SIG-M5 treated with dmso at 0.1 percent for 504 hours (cell line): ENCODE results near the gene CHRNA1.
A peak's percentile ranks its signal among the peaks of the same experiment; 100 is the strongest.

ENCODE experiments used
- DNase-seq: peaks from one replicate; lab custom pipeline; 2025; ENCODE audit not compliant: unreplicated experiment; lab: John Stamatoyannopoulos, UW

CHRNA1 gene

DNA sequence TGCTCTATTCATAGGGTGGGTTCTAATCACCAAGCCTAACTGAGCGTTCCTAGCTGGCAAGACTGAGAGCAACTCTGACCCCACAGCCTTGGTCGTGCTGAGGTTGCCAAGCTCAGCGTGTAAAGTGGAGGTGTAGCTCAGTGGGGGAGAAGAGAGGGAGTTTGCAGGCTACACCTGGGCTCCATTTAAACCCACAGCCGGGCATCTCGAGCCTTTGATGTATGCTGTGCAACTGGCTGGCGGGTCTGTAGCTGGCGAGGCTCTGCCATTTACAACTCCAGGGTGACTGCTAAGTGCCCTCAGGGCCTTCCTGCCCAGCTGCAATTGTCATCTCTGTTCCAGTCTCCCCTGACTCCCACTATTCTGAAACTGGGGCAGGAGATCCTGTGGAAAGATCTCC lies 20.0 kb upstream of the CHRNA1 start:
- no peak for DNase-seq

DNA sequence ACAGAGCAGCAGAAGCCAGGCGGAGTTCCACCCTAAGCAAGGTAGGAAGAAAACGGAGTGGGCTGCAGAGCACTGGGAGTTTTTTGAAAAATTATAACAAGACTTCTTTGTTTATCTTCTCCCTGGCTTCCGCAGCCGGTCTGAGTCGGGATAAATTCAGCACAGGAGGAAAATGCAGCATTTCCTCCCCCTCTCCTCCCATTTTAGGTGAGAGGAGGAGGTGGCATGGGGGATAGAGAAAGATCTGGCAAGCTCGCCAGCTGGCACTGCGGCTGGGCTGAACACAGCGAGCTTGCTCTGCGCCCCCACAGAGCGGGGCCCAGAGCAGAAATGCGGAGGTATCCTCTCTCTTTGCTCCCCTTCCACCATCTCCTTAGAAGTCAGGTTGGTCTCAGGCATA lies 17.7 kb upstream of the CHRNA1 start:
- no peak for DNase-seq

DNA sequence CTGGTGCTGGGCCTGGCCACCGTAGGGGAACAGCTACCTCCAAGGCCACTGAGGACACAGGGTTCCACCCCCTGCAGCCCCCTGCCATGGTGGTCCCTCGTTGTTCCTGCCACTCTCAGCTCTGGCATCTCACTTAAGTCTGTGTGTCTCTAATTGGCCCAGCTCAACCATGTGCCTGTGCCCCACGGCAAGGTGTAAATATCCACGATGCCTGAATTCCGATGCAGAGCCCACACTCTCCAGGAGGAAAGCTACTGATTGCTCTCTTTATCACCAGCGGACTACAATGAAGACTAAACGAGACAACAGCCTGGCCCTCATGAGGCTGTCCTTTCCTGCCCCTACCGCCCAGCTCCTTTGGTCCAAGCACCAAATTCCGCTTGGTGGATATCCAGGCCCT lies 17.0 kb upstream of the CHRNA1 start:
- DNase-seq, result no peak

DNA sequence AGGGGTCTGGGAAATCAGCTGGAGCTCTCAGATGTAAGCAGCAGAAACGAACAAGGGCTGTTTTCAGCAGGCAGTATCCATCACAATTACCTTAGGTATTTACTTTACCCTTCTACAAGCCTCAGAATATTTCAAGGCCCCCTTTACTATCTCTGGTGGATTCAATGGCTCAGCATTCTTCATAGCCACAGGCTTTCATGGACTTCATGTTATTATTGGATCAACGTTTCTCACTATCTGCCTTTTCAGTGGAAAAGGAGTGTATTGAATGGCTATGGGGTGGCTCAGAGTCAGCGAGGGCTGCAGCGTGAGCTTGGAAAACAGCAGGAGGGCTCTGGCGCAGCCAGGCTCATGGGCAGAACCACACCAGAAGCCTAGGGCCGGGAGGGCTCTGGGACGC lies 16.6 kb upstream of the CHRNA1 start:
- no peak for DNase-seq

DNA sequence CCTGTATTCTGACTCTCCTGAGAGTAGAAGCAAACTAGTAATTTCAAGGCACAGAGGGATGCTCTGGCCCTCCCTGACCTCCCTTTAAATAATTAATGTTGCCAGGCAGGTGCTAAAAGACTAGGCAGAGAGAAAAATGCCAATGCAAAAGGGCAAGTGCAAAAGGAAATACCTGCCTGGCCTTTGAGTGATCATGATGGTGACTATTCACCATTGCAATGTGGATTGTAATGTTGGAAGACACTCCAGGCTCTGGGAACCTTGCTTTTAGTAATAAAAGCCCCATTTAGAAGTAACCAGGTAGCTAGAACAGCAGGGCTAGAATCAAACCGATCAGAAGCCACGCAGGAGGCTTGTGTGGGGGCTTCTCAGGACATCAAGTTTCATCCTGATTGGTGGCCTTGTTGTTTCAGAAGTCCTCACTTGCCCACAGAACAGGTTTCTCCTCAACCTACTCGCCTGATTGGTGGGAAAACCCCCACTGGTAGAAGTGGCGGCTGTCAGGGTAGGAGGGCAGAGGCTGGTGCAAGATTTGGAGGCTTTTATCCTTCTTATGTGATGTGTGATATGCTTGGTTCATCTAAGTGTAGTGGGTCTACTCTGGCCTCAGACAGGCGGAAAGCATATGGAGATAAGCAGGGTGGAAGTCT lies 16.0 kb upstream of the CHRNA1 start:
- no peak for DNase-seq

DNA sequence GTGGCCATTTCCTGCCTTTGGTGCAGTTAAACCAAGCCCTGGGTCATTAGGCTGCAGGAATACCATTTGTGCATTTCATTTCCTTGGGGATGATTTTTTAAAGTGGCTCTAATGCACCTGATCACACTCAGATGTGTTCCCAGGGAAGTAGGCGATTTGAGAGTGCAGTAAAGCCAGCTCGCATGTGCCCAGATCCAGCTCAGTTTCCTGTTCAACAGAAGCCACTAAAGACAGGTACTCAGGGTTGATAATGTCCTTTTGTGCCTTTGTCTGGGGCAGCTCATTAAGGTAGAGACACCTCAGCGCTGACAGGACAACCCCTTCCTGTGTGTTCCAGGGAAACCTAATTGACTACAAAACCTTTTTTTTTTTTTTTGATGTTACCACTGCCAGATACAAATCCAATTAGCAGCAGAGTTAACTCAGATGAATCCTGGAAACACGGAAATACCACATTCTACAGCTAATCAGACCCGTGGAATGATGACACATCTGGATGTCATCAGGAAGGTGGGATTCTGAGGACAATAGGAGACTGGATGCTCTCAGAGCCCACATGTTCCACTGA lies 15.2 kb upstream of the CHRNA1 start:
- DNase-seq, result no peak

DNA sequence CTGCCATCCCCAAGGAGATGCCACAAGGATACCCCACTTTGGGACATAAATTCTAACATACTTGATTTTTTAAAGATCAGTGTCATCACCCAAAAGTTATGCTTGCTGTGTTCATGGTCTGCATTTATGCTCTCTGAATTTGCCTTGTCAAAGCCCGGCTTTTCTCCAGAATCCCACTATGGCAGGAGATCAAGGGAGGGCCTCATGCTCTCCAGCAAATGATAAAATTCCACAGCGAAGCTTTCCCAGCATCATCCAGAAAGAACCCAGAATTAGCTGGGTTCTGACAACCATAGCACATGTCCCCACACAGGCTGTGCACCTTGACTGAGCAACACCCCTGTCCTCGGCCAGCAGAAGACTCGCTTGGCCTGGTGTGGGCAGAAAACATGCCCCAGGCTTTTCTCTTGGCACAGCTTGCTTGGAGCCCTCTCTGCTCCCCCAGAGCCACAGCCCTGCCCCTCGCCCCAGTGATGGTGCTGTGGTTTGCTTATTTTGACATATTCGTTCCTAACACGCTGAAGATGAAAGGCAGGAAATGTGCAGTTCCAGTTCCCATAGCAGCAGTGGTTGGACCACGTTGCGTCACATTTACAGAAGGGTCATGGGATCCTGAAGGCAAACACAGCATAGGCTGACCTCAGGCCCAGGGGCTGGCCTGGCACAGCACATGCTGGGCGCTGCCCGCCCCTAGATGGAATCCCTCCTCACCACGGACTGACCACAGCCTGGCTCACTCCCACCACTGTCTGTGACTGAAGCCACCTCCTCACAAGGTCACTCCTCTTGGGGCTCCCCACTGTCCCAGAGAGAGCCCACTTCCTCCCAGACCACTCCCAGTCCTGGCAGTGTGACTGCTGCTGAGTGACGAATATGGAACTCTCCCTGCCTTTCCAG lies 14.1 kb upstream of the CHRNA1 start:
- peak; percentile 77 for DNase-seq

DNA sequence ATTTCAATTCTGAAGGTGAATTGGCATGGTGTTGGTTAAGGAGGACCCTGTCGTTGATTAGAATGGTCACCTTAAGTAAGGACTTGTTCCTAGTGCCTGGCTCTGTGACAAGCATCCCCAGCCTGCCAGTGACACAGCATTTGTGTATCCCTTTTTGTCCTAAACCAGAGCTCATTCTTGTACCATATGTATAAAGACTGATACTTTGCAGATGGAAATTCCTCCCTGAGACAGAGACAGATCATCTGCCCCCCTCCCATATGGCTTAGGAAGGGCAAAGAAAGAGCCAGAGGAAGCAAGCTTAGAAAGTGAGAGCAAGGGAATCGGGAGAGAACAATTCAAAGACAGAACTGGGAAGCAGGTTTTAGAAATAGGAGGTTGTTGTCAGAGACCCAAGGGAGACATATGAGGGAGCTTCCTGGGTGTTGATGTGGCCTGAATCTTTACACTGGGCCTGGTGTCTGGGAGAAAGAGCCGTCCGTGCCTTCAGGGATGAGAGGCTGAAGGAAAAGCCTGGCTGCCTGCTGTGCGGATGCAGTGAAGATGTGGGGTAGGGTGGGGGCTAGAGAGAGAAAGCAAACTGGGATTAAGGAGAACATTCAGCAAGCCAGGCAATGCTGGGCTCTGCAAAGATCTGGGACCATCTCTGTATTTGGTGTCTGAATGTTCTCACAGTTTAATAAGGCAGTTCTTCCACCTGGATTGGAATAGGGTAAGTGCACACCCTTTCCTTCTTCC lies 13.2 kb upstream of the CHRNA1 start:
- DNase-seq, result no peak

DNA sequence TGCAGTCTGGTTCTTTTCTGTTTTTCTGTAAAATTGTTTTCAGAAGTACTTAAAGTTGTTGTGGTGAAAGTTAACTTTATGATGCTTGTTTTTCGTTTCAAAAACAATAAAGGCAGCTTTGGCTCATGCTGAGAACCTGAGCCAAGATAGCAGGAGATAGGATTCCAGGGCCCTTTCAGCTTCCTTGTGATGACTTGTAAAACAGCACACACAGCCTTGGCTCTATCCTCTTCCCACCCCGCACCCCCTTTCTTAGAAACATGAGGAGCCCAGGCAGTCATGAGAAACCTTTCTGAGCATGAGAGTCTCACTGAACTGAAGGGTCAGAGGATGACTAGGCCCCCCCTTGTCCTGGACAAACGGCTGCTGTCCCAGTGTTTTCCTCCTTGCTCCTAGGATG lies 12.4 kb upstream of the CHRNA1 start:
- DNase-seq, result no peak

DNA sequence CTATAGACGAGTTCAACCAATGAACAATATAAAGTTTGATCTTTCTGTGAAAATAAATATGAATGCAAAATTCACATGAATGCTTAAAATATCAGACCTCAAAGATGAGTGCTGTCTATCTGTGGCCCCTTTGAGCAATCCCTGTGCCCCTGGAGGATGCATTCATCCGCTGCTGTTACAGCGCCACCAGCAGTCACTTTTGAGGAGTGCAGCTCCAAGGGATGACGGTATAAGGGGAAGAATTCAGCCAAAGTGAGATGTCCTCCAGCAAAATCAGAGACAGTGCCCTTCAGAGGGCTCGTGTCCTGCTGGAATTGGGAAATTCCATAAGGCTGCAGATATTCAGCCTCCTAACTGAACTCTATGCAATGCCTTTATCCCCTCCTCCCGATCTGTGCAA lies 12.0 kb upstream of the CHRNA1 start:
- no peak for DNase-seq

DNA sequence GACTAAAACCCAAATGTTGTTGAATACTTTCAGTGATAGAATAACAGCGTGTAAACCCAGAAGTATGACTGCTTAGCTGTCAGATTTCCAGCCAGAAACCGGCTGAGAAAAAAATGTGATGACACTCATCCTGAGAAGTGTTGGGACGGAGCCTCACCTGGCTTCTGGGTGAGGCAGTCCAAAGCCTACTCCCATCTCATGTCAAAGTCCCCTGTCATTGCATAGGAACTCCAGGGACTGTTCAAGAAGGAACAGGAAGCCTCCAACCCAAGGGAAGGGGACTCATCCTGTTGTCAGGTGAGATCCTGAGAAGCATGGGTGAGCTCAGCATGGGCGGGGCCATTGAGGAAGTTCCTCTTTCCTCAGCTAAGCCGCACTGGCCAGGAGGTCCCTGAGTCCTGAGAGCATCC lies 11.3 kb upstream of the CHRNA1 start:
- DNase-seq, result no peak

DNA sequence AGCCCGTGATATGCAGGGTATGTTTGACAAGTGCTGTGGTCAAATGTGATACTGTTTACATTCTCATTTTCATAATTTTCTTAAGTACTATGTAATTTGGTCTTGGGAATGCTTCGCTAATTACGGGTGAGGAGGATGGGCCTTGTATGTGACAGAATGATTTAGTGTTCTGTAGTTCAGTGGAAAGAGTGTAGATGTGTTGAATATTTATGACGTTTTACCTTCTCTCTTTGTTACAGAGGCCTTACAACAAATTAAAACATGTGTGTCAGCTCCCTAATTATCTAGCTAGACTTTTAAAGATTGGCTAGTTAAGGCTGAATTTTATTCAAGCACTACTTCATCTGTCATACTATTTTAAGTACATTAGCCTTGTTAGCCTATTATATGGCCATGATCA lies 10.6 kb upstream of the CHRNA1 start:
- no peak for DNase-seq

DNA sequence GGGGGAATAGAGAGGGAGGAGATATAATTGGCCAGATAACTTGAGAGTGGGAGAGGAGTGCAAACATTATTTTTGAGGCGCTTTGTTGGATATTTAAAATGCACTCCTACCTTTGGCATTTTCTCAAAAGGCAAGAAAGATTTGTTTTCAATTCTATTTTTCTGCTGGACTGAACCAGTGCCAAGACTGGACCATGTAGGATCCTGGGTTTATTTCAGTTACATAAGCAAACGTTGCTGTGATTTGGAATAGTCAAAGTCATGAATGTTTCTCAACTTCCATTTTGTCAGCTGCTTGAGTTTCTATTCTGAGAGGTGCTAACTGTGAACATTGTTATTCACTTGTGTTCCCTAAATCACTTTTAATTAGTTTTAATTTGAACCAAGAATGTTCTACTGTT lies 8.9 kb upstream of the CHRNA1 start:
- no peak for DNase-seq

DNA sequence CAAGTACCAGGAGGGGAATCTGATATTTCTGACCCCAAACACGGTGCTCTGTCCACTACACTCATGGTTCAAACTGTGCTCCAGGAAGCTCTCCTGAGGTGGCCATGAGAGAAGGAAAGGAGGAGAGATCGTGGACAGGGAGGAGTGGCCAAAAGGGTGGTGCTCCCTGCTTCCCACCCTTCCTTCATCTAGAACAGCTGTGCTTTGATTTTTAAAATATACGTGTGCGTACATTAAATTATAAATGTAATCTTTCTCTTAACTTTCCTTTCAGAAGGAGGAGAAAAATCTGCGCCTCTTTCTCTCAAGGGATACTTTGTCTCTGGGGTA lies 8.2 kb upstream of the CHRNA1 start:
- DNase-seq, result no peak

DNA sequence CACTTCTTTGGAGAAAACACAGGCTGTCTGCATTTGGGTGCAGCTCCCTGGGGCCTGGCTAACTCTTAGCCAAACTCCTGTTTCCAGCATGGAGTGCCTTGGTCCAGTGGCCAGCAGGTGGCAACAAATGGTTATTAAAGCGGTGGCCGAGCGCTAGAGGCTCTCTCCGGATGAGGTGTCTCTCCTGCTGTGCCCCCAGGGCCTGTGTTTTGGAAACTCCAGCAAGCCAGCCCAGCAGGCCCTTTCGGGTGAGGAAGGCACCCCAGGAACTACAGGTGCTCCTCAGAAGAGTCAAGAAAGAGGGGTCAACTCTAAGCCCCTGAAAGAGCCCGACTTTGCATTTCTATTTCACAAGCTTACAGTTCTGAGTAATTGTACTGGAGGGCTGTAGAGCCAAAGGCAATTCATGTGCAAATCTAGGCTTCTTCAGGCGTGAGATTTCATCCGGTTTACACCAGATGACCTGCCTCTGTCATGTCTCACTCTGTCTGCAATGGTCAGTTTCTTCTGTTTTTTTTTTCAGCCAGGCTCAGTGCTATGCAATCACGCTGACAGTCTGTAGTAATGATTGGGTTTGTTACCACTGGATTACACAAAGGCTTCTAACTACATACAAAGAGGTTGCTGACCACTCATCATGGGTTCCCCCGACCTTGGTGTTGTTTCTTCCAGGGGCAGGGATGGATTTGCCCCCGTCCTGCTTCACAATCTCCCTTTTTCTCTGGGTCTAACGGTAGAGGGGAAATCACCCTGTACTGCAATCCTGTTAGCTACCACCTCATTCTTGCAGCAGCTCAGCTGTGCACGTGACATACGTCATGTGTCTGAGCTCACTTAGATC lies 7.6 kb upstream of the CHRNA1 start:
- DNase-seq, result peak; percentile 43

DNA sequence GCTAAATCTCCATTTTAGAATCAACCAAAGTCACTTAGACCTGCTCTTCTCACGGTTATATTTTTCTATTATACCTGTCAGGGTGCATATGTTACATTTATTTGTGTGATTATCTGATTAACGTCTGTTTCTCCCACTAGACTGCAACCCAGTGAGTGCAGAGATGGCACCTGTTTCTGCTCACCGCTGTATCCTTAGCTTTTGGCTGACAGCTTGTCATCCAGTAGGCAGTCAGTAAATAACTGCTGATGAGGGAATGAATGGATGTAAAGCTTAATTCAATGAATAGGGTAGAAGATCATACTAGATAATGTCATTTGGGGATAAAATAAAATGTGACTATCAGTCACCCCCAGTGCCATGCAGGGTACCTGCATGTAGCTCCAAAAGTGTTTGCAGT lies 6.9 kb upstream of the CHRNA1 start:
- no peak for DNase-seq

DNA sequence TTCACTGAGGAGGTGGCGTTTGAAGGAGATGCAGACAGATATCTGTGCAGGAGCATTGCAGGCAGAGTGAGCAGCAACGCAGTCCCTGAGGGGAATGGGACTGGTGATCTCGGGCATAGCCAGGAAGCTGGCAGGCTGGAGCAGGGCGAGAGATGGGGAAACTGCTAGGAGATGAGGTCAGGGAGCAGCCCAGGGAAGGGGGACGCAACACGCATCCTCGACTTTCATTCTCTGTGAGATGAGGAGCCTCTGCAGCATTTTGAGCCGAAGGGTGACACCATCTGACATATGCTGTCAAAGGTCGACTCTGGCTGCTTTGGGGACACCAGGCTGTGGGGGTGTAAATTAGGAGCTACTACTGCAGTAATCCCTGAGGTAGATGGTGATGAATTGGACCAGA lies 4.3 kb upstream of the CHRNA1 start:
- no peak for DNase-seq

DNA sequence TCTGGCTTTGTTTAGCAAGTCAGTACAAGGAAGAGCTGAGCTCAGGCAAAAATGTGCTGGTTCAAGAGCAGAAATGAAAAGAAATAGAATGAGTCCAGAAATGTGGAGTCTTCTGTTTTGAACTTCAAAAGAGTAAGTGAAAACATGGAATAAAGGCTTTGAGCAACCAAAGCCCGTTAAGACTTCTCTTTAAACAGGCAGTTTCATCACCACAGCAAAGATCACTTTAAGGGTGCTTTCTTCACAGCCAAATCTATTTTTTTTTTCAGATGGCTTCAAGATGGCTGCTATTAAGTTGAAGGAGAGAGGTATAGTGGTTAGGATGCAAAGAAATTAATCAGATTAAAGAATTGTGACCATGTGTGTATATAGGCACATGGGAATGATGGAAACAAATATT lies 2.0 kb upstream of the CHRNA1 start:
- no peak for DNase-seq

DNA sequence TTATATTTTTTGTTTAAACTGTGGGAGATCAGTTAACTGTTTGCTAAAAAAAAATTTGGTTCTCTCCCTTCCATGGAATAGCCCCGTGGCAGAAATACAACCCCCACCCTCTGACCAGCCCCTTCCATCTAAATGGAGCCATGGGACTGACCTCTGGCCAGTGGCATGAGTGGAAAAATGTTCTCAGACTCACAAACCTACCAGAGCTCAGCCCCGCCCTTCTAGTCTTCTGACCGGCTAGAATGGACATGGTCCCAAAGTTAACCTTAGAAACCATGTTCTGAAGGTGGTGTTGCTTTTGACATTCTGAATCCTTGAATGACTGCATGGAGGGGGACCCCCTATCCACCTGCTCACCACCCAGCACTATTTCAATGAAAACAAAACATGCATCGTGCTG lies 1.3 kb upstream of the CHRNA1 start:
- no peak for DNase-seq

DNA sequence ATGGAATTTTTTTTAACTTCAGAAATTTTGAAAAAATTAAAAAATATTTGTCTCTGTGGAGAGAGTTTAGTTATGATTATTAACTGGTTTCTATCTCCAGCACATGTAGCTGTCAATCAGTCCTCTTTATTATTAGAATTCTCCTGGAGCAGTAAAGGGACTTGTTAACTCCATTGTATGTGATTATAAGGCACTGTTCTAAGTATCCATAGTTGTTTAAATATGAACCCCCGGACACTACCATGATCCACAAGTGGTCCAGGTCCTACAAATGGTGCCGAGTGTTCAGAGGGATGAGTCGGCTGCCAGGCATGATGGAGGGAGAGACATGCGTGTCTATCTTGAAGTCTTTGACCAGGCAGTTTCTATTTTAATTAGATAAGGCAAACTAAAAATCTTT lies 492 bp downstream of the CHRNA1 start:
- no peak for DNase-seq

DNA sequence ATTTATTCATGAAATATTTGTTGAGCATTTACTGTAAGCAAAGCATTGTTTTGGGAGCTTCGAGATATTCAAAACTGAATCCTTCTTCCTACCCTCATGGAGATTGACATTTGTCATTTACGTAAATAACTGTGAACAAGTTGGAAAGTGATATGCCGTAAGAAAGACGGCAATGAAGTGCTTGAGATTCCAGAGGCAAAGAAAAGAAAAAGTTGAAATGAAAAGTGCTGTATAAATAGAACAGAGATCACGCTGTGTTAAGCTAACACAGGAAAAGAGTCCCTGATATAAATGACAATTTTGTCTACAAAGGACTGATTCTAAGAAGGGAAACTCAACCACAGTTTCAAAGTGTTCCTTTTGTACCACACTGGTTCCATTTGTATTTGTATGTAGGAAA lies 1.8 kb downstream of the CHRNA1 start:
- DNase-seq, result no peak
